HCT116 (cell line): ENCODE measurements around the gene GRIK4. TPM values are rescaled to one million over a fixed set of nuclear protein-coding genes. Genes with fewer than 3 reads are reported as not detected.
A peak's percentile ranks its signal among the peaks of the same experiment; 100 is the strongest.

Experiments used
- ATAC-seq: fragments of 200-7000 bp; cut with Tn5 transposase; 2 replicates; pipeline ENCODE4 v1.9.1; 2020; ENCODE audit warnings: mild to moderate bottlenecking, moderate library complexity
- BruUV-seq: library from RNA; stranded (reverse); fragments of 400-500 nt; replicated peaks from 2 replicates; lab custom pipeline; 2021; lab: Mats Ljungman, UMichigan
- CTCF ChIA-PET: fragments of 300-600 bp; sonication (Branson Sonifier 250); formaldehyde crosslinking; loops from one replicate; lab custom pipeline; 2021; ENCODE audit warnings: antibody characterized with exemption; lab: Charles Lee
- POLR2A ChIA-PET: fragments of 300-600, 350-600 bp; sonication (Branson Sonifier 250); formaldehyde crosslinking; loops from one replicate; lab custom pipeline; 2021; ENCODE audit warnings: antibody characterized with exemption; lab: Charles Lee
- RAD21 ChIA-PET, 2 experiments: fragments of 300-600 bp; sonication (Branson Sonifier 250); formaldehyde crosslinking; loops; one replicate each; lab custom pipeline; 2023; ENCODE audit warnings: low total read pairs in 2 of 2; ENCODE audit not compliant: uncharacterized antibody in 2 of 2, unreplicated experiment in 2 of 2, low non-redundant PET in 1 of 2; lab: Charles Lee
- DNase-seq: peaks from one replicate; pipeline ENCODE4 v3.0.0-alpha.2; 2010; ENCODE audit warnings: low read depth, low spot score
- H2AFZ ChIP-seq: fragments of 200-600 bp; shearing (Covaris generic), sonication (generic); 2 replicates; pipeline ENCODE4 v1.6.1; 2017; ENCODE audit warnings: low read depth, mixed run types, mixed read lengths, antibody characterized with exemption, low read length; ENCODE audit not compliant: poor library complexity, severe bottlenecking
- H3K27ac ChIP-seq: 2 replicates; pipeline ENCODE4 v1.5.1; 2012; ENCODE audit warnings: low read depth, low read length
- H3K27me3 ChIP-seq: fragments of 200-600 bp; sonication (generic); 2 replicates; pipeline ENCODE4 v1.6.1; 2016; ENCODE audit warnings: mixed run types, low read length, mixed read lengths; ENCODE audit not compliant: insufficient read depth
- H3K36me3 ChIP-seq, 2 experiments: fragments of 200-500 bp in 1 of 2; fragments of 200-600 bp in 1 of 2; sonication (Bioruptor generic) in 1 of 2; sonication (generic) in 1 of 2; 2 replicates each; pipeline versions ENCODE4 v1.5.1 to v1.6.1; 2014 to 2016; ENCODE audit warnings: low read length in 2 of 2, inconsistent platforms in 1 of 2, mixed read lengths in 1 of 2, mixed run types in 1 of 2; ENCODE audit not compliant: insufficient read depth in 2 of 2, control insufficient read depth in 1 of 2
- H3K4me1 ChIP-seq, 2 experiments: fragments of 200-600 bp in 1 of 2; sonication (generic) in 1 of 2; 2 replicates each; pipeline versions ENCODE4 v1.5.1 to v1.6.1; 2012 to 2017; ENCODE audit warnings: low read length in 2 of 2, inconsistent platforms in 1 of 2, mild to moderate bottlenecking in 1 of 2, mixed read lengths in 1 of 2, mixed run types in 1 of 2, moderate library complexity in 1 of 2; ENCODE audit not compliant: insufficient read depth in 2 of 2, control insufficient read depth in 1 of 2
- H3K4me2 ChIP-seq: fragments of 200-600 bp; sonication (generic); 2 replicates; pipeline ENCODE4 v1.6.1; 2017; ENCODE audit warnings: mixed run types, low read length, mixed read lengths
- H3K4me3 ChIP-seq, 2 experiments: fragments of 200-600 bp in 1 of 2; sonication (generic) in 1 of 2; replicated peaks in 1 of 2; 2 replicates each; pipeline ENCODE4 v1.5.1; 2011 to 2016; ENCODE audit warnings: low read length in 2 of 2, control low read depth in 1 of 2, low read depth in 1 of 2, mild to moderate bottlenecking in 1 of 2, mixed read lengths in 1 of 2, mixed run types in 1 of 2
- H3K79me2 ChIP-seq: fragments of 200-600 bp; sonication (generic); 2 replicates; pipeline ENCODE4 v1.6.1; 2017; ENCODE audit warnings: mild to moderate bottlenecking, mixed run types, low read length, moderate library complexity, mixed read lengths; ENCODE audit not compliant: insufficient read depth
- H3K9ac ChIP-seq: fragments of 200-600 bp; sonication (generic); 2 replicates; pipeline ENCODE4 v1.6.1; 2016; ENCODE audit warnings: low read length, mixed read lengths
- H3K9me2 ChIP-seq: fragments of 200-600 bp; sonication (generic), shearing (Covaris generic); 2 replicates; pipeline ENCODE4 v1.6.1; 2017; ENCODE audit warnings: mixed run types, mild to moderate bottlenecking, moderate library complexity; ENCODE audit not compliant: insufficient read depth
- H3K9me3 ChIP-seq, 2 experiments: fragments of 200-500 bp in 1 of 2; fragments of 200-600 bp in 1 of 2; sonication (Bioruptor generic) in 1 of 2; sonication (generic) in 1 of 2; 2 replicates each; pipeline ENCODE4 v1.6.1; 2014 to 2017; ENCODE audit warnings: low read length in 2 of 2, mixed read lengths in 2 of 2, inconsistent platforms in 1 of 2, low read depth in 1 of 2, mild to moderate bottlenecking in 1 of 2, mixed run types in 1 of 2, moderate library complexity in 1 of 2; ENCODE audit not compliant: control insufficient read depth in 1 of 2, insufficient read depth in 1 of 2
- H4K20me1 ChIP-seq: fragments of 200-600 bp; sonication (generic), shearing (Covaris generic); 2 replicates; pipeline ENCODE4 v1.6.1; 2017; ENCODE audit warnings: mixed run types, mild to moderate bottlenecking, moderate library complexity; ENCODE audit not compliant: insufficient read depth
- ATF3 ChIP-seq: IDR thresholded peaks from 2 replicates; pipeline ENCODE4 v1.6.1; 2012
- CBX3 ChIP-seq: IDR thresholded peaks from 2 replicates; pipeline ENCODE4 v1.6.1; 2012; ENCODE audit warnings: low read depth
- CEBPB ChIP-seq: IDR thresholded peaks from 2 replicates; pipeline ENCODE4 v1.6.1; 2012; ENCODE audit warnings: low read depth
- EGR1 ChIP-seq: IDR thresholded peaks from 2 replicates; pipeline ENCODE4 v1.6.1; 2012; ENCODE audit warnings: low read depth
- ELF1 ChIP-seq: IDR thresholded peaks from 2 replicates; pipeline ENCODE4 v1.6.1; 2012; ENCODE audit warnings: low read depth, borderline replicate concordance
- EZH2 ChIP-seq: fragments of 200-600 bp; sonication (generic); IDR thresholded peaks from 2 replicates; pipeline ENCODE4 v1.6.1; 2017; ENCODE audit warnings: antibody characterized with exemption, mixed run types
- EZH2phosphoT487 ChIP-seq: fragments of 200-600 bp; IDR thresholded peaks from 2 replicates; pipeline ENCODE4 v1.6.1; 2018; ENCODE audit warnings: antibody characterized with exemption, borderline replicate concordance
- FOSL1 ChIP-seq: IDR thresholded peaks from 2 replicates; pipeline ENCODE4 v1.6.1; 2012; ENCODE audit warnings: low read depth
- JUND ChIP-seq: IDR thresholded peaks from 2 replicates; pipeline ENCODE4 v1.6.1; 2012
- POLR2A ChIP-seq: IDR thresholded peaks from 2 replicates; pipeline ENCODE4 v1.7.0; 2011; ENCODE audit warnings: borderline replicate concordance; ENCODE audit not compliant: insufficient read depth, insufficient read length; ENCODE audit errors: extremely low read depth
- POLR2AphosphoS5 ChIP-seq: IDR thresholded peaks from 2 replicates; pipeline ENCODE4 v1.6.1; 2011; ENCODE audit warnings: mild to moderate bottlenecking, low read depth, low read length, moderate library complexity
- RAD21 ChIP-seq: IDR thresholded peaks from 2 replicates; pipeline ENCODE4 v1.6.1; 2012; ENCODE audit warnings: low read depth, mild to moderate bottlenecking
- REST ChIP-seq: IDR thresholded peaks from 2 replicates; pipeline ENCODE4 v1.6.1; 2012; ENCODE audit warnings: low read depth
- SIN3A ChIP-seq: IDR thresholded peaks from 2 replicates; pipeline ENCODE4 v1.6.1; 2012; ENCODE audit warnings: low read depth
- SP1 ChIP-seq: IDR thresholded peaks from 2 replicates; pipeline ENCODE4 v1.6.1; 2012; ENCODE audit warnings: low read depth
- SRF ChIP-seq: IDR thresholded peaks from 2 replicates; pipeline ENCODE4 v1.6.1; 2012; ENCODE audit warnings: low read depth
- TCF7L2 ChIP-seq: IDR thresholded peaks from 2 replicates; pipeline ENCODE4 v1.7.0; 2011; ENCODE audit warnings: borderline replicate concordance, inconsistent platforms; ENCODE audit not compliant: insufficient read depth, insufficient read length; ENCODE audit errors: extremely low read depth
- YY1 ChIP-seq: IDR thresholded peaks from 2 replicates; pipeline ENCODE4 v1.6.1; 2011; ENCODE audit warnings: low read length, low read depth, moderate library complexity, mild to moderate bottlenecking; ENCODE audit not compliant: insufficient replicate concordance; ENCODE audit errors: extremely low read depth
- ZBTB33 ChIP-seq: IDR thresholded peaks from 2 replicates; pipeline ENCODE4 v1.6.1; 2011; ENCODE audit warnings: mild to moderate bottlenecking, low read length, moderate library complexity; ENCODE audit not compliant: insufficient replicate concordance; ENCODE audit errors: extremely low read depth
- ZFX ChIP-seq: fragments of 450-650 bp; IDR thresholded peaks from 2 replicates; pipeline ENCODE4 v1.6.1; 2017
- ZNF274 ChIP-seq: fragments of 200-500 bp; sonication (Bioruptor generic); IDR thresholded peaks from 2 replicates; pipeline ENCODE4 v1.6.1; 2014; ENCODE audit warnings: mild to moderate bottlenecking, low read depth, low read length, inconsistent platforms
- intact Hi-C: fragments of 100-400 bp; cut with micrococcal nuclease; formaldehyde crosslinking; loops from 2 replicates; pipeline ENCODE4 v1.10.0; 2022
- total RNA-seq: library from RNA; stranded (reverse); gene quantifications from one replicate; pipeline ENCODE4 v1.2.1, GENCODE V29; 2021; ENCODE audit not compliant: unreplicated experiment

The GRIK4 gene
- total RNA-seq, 1 experiment from 2014 or later, result 0.52 TPM

GRCh38 chr11:121023848-121024751 is 512.6 kb downstream of the GRIK4 start, which contains the start of gene TBCEL:
Gene TBCEL (plus strand): TSS chr11:121024102. CDS start chr11:121045691, 21,589 bp downstream.
- Histone ChIP-seq H3K27me3 (no peaks in the 10 kb centered on the region), H3K4me1 (peaks cover 6 to 14% of the 10 kb centered on the region in 2 experiments), H3K9me3 (no peaks in the 10 kb centered on the region), H3K36me3 (no peaks in the 10 kb centered on the region), H3K4me2 (peak within 1 kb of the TSS; percentile 76), H2AFZ (peak within 1 kb of the TSS; percentile 34), H3K9me2 (no peaks in the 10 kb centered on the region), H4K20me1 (no peaks in the 10 kb centered on the region), H3K4me3 (peak within 1 kb of the TSS; percentile 81 to 87), H3K9ac (peak within 1 kb of the TSS; percentile 84), H3K79me2 (peaks cover 38% of the 10 kb centered on the region), H3K27ac (peak within 1 kb of the TSS; percentile 64; the same call in 1 of the 2 replicates)
- ATAC-seq (peak; percentile 95), DNase-seq (peak; percentile 56)
- intact Hi-C loops, result no loop called here
- POLR2A ChIA-PET, result no interaction called here
- RAD21 ChIA-PET, result no interaction called here
- no TSS peak for BruUV-seq
- CTCF ChIA-PET, result interaction anchor here (1.2 kb wide), 1 partner anchor 171 kb away, joined by 3 read pairs; no protein-coding TSS in a partner anchor
- TF ChIP-seq EGR1, result no peak
- TF ChIP-seq CEBPB, result no peak
- no peak for TF ChIP-seq EZH2
- TF ChIP-seq ZBTB33, result no peak
- TF ChIP-seq RAD21, result no peak
- no peak for TF ChIP-seq REST
- peak; percentile 41; the same call in 1 of the 2 replicates for TF ChIP-seq CBX3
- no peak for TF ChIP-seq ATF3
- no peak for TF ChIP-seq EZH2phosphoT487
- no peak for TF ChIP-seq JUND
- TF ChIP-seq FOSL1, result no peak
- peak; percentile 37 for TF ChIP-seq YY1
- no peak for TF ChIP-seq SRF
- 0 out of 2 replicates have a peak, but pooled peaks have one; percentile 8 for TF ChIP-seq SP1
- peak; percentile 93 for TF ChIP-seq ZFX
- TF ChIP-seq SIN3A, result peak; percentile 28; the same call in 1 of the 2 replicates
- peak; percentile 27 for TF ChIP-seq POLR2A
- no peak for TF ChIP-seq TCF7L2
- TF ChIP-seq ELF1, result peak; percentile 77
- TF ChIP-seq ZNF274, result no peak
- peak; percentile 71 for TF ChIP-seq POLR2AphosphoS5
